Activated CD4-positive, CD25-positive, alpha-beta regulatory T cell treated with anti-CD3 and anti-CD28 coated beads, Interleukin-2, amount 50 U/mL, for 24 hours (primary cell): Measurements from ENCODE around the gene CHSY1.
A peak's percentile ranks its signal among the peaks of the same experiment; 100 is the strongest.
"Not testable (repeated sequence)": the region's sequence is repeated elsewhere in the genome, so short reads cannot be mapped to it uniquely, and the experiment has no call there.

Source experiments
- ATAC-seq, 2 donors: fragments of 150-1000 bp; cut with Tn5 transposase; one replicate each; pipeline ENCODE4 v1.10.0; 2021; ENCODE audit warnings: mild to moderate bottlenecking in 1 of 2, moderate library complexity in 1 of 2

Gene CHSY1

DNA sequence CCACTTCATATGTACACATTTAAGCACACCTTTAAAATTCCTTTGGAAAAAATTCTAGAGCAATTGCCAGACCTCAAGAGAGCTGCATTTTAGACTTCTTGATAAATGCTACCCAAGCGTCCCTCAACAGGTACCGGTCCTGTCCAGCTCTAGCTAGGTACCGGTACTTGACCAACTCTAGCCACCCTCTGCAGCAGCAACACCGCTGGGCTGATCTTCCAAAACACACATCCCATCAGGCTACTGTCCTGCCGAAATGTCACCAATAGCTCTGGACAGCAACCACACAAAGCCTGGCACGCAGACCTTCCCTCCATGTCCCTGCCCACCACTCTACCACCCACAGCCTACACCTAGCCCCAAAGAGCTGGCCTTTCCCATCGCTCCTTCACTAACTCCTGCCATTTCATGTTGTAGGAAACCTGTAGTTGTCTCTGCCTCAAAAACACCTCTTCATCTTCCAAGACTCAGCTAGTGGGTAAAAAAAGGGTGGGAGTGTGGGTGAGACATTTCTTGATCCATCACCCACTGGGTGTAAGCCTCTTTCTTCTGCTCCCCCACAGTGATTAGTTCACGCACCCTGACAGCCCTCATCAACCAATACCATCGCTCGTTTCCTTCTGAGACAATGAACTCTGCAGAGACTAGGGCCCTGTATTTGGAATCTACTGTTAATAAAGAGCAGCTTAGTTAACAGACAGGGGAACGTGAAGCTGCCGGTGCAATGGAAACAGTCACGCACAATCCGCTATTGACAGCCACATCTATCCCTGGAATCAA, 6.8 kb downstream of the CHSY1 start:
- no peak for ATAC-seq

DNA sequence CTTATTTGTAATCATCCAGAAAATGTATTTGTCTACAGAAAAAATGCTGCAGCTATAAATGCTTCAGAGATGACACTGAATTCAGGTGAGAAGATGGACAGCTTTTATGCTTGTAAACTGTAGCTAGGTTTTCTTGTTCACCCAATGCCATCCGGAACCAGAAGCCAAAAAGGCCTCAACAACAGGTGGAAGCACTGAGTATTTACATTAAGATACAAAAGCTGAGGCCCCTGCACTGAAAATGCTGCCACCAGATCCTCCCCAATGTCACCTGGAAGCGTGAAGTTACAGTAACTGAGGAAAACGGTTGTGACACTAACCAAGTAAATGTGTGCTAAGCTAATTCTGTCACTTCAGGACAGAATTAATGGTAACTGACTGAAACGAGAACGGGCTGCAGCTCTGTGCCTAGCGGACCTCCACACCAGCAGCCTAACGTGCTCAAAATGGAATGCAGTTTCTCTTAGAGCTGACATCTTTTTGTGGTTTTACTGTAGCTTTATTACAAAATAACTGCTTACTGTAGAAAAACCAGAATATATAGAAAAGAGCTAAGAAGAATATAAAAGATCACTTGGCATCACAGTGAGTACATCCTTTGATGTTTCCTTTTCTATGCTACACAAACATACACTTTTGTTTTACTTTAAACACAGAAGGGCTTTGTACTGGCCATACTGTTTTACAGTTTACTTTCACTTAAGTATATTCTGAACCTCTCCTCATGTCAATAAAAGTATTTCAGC, 7.6 kb downstream of the CHSY1 start:
- no peak for ATAC-seq

DNA sequence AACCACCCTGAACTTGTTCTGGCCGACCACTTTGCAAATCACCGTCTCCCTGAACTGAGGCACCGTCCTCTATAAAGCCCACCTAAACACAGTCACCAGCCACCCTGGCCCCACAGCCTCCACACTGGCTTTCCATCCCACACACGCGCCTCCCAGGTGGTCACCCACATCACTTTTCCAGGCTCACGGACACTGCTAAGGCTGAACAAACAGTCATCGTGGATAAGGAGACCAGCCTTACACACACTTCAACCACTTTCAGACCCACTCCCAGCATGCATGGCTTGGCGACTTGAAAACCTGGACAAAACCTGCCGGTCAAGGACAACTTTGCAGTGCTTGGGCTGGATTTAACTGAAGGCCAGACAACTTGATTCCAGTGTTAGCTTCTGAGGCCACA, 8.4 kb downstream of the CHSY1 start:
- no peak for ATAC-seq

DNA sequence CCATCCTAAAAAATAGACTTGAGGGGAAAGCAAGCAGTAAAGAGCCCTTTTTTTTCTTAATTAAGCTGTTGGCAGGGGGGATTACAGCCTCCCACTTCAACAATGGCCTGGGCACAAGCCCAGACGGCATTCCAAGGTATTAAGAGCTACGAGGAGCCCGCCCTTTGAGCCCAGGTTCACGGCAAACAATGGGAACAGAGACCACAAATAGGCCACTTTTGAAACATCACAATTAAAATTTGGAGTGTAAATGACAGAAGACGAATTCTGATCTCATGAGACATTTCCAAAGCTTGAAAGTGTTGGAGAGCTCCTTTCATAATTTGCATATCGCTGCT, 8.9 kb downstream of the CHSY1 start:
- no peak for ATAC-seq

DNA sequence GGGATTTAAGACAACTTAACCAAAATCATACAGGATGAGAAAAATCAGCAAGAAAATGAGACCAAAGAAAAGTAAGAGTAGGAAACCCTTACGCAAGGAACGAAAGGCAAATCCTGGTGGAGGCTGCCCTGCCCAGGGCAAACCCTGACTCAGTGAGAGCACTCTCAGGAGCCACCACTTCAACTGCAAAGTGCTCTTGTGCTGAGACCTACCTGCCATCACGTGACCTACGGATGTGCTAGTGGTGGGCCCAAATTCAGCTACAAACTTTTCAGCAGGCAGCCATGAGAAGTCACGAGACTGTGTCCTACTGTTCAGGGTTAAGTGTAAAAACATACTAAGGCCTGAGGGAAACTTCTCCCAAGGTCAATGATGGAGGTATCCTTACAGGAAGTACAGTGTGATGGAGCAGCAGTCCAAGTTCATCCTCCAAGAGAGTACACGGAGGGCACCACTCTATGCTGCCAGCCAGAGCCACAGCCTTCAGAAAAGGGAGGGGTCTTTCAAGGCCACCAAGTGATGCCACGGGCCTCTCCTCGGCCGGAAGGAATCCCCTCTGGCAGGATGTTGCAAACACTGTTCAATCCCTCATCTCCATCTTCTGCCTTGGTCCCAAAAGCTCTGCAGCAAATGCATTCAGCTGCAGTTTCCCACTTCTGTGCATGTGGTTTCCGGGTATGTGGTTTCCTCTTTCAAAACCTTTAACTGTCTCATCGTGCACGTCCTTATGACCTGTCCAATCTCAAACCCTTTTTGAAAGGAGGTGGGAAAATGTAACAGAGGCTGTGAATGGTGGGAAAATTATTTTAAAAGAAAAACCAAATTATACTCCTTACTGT, 9.5 kb downstream of the CHSY1 start:
- ATAC-seq: peak; percentile 62 to 65

DNA sequence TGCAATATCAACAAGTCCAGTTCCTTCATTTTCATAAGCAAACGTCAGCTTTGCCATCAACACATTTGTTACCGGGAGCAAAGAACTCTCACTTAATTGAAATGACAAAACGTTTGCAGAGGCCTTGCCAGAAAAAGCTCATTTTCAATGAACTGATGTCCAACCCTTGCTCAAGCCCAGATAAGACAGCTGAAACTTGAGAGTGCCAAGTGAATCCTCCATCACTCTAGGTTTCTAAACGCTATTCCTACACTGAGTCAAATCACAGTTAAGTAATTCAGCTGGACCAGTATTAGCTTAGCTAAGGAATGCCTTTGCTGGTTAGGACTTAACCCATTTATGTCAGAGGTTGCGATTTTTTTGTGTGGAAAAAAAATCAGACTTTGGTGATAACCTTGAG, 11.5 kb downstream of the CHSY1 start:
- no peak for ATAC-seq

DNA sequence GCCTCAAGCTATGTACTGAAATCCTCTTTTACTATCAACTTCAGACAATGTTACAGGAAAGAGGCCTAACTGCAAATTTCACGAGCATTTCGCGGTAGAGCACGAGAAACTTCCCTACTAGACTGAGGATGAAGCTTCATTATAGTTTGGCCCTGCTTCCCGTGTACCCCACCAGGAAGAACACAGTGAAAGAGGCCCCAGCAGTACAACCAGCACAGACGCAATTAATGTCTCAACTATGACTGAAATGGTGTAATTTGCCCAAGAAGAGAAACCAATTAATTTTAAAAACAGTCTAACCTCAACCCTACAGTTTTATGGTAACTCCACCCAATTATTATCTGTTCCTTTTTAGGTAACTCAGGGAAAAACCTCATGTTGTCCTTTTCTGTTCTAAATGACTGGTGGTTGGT, 12.1 kb downstream of the CHSY1 start:
- peak; percentile 55 to 62 for ATAC-seq

DNA sequence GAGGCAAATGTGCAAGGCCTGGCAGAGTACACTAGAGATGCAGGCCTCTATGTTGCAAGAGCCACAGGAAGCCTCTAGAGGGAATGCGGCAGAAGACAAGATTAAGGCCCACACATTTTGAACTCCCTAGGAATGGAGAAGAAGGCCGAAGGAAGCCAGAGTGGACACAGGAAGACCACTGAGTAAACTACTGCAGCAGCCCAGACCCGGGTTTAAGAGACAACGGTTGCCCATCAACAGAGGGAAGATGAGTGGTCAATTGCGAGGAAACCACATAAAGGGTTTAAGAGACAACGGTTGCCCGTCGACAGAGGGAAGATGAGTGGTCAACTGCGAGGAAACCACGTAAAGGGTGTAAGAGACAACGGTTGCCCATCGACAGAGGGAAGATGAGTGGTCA, 14.6 kb downstream of the CHSY1 start:
- no peak for ATAC-seq

DNA sequence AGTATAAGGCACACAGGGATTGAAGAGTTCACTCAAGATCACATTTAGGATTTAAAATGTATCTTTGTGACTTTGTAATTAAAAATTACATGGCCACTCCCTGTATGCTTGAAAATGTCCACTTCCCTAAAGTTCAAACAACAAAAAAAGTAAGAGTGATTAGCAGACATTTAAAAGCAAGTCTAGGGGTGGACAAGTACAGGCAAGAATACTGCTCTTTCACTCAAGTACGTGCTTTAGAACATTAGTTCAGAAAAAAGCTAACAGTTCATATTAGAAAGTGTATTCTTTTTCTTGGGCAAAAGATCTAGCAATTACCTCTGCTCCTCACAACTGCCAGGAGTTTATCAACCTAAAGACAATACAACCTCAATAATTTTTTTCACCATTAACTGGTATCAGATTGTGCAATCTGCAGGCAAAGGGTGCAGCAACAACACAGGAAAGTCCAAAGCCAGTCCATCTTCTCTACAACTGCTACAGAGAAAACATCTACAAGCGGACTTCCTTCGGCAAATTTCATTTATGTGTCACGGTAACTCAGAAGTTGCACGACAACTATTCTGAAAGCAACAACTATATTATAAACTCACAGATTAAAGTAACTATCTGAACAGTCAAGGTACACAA, 18.1 kb downstream of the CHSY1 start:
- no peak for ATAC-seq

DNA sequence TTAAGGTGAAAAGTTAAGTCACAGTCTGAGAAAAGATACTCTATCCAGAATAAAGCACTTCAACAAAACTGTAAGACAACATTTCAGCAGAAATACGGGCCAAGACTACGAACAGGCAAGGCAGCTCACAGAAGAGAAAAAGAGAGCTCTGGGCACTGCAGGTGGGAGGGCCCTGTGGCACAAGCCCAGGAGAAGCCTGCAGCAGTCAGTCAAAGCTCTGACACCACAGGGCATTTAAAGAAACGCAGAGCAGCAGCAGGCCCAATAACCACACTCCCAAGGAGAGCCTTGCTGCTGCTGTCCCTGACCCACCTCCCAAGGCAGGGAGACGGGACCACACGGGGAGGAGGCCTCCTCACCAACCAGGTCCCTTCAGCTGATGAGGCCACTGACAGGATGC, 19.2 kb downstream of the CHSY1 start:
- ATAC-seq: no peak

DNA sequence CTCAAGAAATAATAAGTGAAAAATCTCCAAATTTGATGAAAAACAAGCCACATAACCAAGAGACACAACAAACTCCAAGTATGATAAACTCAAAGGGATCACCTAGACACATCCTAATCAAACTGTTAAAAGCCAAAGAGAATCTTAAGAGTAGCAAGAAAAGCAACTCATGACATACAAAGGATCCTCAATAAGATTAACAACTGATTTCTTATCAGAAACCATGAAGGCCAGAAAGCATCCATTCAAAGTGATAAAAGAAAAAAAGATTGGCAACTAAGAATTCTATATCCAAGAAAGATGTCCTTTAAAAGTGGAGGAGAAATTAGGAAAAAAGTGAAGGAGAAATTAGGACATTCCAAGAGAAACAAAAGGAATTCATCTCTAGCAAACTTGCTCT, 23.5 kb downstream of the CHSY1 start:
- ATAC-seq: no peak

DNA sequence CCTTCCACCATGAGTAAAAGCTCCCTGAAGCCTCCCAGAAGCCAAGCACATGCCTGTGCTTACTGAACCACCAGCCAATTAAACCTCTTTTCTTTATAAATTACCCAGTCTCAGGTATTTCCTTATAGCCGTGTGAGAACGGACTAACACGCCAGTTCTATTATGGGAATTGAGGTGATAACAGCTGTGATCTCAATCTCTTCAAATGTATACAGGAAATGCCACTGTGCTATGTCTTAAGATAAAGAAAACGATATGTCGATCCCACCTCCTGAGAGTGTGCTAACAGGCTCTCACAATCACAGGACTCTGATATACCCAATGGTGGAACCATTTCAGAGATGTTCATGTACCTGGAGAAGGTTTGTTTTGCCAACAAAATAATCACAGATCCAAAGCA, 26.2 kb downstream of the CHSY1 start:
- ATAC-seq: no peak

DNA sequence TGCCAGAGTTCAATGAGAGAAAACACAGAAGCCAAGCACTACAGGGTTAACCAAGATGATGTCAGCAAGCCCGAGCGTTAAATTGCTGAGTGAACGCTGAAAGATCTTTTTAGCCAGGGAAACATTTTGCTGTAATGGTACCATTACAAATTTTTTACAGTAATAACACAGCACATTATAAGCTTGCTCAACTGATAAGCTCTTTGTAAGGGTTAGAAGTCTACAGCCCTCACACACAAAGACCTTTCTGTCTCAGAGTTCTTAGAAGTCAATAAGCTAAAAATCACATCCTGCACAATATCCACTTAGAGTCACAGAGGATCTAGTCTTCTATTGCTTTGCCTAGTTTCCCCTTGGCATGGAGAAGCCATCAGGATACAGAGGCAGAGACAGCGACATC, 29.9 kb downstream of the CHSY1 start:
- no peak for ATAC-seq

DNA sequence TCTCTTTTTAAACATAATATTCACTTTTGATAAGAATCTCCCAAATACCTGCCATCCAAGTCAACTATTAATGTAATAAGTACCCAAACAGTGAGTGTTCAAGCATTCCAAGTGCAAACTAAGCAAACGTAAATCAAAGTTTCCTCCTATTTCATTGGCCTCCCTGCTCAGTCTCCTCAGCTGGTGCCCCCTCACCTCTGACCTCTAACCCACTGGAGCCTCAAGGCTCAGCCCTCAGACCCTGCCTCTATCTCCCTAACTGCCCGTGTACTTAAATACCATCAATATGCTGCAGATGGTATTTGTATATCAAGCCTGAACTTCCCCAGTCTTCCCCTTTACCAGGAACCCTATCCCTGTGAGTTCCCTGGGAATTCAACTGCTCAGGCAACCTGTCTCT, 31.8 kb downstream of the CHSY1 start:
- ATAC-seq: no peak

DNA sequence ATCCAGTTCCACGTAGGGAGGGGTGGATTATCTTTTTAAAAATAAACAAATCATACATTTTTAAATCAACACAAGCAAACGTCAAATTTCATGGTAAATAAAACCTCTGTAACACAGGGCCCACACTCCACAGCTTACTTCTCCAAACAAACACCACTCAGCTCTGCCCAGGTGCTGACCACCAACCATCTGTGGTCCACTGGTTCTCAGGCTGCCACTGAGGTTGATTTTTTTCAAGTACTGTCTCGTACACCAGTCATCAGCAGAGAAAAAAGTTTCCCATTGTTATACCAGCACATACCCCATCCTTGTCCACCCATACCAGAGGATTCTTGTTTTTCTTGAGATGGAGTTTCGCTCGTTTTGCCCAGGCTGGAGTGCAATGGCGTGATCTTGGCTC, 32.4 kb downstream of the CHSY1 start:
- no peak for ATAC-seq

DNA sequence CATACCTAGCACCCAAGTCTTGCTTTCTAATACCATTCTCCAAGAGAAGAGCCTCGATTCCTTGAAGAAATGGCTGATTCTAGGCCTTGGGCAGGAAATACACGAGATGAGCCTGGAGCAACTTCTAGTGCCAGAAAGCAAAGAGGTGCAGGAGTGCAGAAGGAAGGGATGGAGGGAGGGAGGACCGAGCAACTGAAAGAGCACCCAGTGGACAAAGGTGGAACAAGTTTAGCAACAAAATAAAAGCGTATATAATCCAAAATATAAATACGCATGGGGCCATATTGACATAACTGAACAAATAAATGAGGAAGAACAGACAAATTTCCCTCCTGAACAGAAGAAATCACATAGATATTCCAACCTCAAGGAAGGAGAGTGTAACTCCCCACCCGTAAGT, 34.4 kb downstream of the CHSY1 start:
- no peak for ATAC-seq

DNA sequence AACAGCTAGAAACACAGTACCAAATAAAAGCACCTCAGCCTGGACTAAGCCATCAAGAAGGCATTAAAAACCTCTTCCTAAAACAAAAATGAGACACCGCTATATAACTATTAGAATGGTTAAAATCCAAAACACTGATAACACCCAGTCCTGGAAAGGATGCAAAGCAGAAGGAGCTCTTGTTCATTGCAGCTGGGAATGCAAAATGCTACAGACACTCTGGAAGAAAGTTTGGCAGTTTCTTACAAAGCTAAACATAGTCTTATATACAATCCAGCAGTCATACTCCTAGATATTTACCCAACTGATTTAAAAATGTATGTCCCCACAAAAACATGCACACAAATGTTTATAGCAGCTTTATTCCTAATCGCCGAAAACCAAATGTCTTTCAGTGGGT, 35.7 kb downstream of the CHSY1 start:
- no peak for ATAC-seq

DNA sequence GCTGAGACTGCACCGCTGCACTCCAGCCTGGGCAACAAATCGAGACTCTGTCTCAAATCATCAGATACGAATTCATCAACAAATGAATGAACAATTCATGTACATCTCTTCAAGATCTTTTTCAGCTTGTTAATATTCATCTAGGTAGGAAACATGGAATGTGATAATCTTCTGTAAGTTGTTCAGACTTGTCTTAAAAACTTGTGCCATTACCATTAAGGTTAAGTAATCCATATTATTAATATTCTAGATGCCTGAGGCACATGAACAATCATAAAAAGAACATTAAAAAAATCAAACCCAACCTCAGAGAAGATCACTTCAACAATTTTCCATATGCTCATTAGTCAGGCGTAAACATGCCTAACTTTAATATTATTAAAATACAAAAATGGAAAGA, 36.2 kb downstream of the CHSY1 start:
- no peak for ATAC-seq

DNA sequence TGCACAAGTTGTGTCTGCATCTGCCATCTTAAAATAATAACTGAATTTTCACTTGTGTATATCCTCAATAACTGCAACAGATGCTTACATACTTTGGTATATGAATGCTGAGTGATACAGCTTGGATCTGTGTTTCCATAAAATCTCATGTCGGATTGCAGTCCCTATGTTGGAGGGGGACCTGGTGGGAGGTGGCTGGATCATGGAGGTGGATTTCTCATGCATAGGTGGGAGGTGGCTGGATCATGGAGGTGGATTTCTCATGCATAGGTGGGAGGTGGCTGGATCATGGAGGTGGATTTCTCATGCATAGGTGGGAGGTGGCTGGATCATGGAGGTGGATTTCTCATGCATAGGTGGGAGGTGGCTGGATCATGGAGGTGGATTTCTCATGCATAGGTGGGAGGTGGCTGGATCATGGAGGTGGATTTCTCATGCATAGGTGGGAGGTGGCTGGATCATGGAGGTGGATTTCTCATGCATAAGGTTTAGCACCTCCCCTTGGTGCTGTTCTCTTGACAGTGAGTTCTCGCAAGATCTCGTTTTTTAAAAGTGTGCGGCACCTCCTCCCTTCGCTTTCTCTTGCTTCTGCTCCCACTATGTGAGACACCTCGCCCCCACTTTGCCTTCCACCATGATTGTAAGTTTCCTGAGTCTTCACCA, 37.3 kb downstream of the CHSY1 start:
- not testable (repeated sequence) for ATAC-seq

DNA sequence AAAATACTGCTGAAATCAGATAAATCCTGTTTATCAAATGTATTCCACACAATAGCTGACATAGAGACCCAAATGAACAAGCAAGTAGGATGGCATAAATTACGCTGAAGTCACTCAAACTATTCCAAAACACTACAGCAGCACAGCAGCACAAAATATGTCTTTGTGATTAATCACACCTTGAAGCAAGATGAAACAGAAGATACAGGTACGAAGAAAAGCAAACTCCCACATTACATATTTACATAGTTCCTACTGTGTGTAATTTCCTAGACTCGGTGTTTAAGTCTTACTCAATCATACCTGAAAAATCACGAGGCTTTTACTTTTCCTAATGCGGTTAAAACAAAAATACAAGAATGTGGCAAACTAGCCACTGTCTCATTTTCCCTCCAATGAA, 38.3 kb downstream of the CHSY1 start:
- peak in 1 of 2 donors; percentile 39 for ATAC-seq

DNA sequence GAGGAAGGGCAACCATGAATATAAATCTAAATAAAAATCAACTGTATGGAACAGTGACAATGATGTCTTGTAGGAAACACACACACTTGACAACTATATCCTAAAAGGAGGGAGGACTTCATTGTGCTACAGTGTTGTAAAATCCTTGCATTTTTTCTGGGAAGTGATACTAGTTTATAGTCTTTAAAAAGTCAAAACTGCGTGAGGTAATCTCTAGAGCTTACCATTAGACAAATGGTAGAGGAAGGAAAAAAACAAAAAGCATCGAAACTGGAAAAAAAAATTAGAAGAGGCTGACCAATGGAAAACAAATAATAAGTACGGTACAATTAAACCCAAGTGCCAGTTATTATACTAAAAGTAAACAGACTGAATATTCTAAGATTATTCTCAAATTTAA, 38.7 kb downstream of the CHSY1 start:
- ATAC-seq: no peak

DNA sequence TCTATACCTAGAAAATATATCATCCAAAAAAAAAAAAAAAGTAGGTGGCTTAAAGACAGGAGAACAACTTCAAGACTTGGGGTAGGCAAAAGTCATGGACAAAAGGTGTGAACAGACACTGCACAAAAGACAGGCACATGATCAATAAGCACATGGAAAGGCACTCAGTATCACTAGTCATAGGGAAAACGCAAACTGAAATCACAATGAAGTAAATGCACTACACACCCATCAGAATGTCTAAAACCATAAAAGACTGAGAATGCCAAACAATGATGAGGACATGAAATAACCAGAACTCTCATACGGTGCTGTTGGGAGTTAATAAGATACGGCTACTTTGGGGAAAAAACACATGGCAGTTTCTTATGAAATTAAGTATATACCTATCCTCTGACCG, 40.0 kb downstream of the CHSY1 start:
- ATAC-seq: peak in 1 of 2 donors; percentile 18

DNA sequence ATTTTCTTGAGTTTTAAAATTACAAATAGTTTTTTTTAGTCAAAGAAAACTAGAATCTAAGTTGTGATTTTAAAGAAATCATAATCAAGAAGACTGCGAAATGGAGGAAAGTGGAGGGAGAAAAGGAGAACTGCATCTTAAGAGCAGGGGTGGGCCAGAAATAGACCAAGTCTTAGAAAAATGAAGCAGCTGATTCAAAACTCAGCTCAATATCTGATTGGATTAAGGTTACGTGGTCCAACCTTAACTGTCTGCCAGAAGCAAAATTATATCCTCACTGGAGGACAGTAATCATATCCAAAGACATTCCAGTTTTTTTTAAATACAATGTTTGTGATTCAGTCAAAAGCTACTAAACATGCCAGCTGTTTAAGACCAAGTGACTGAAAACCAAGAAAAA, 41.4 kb downstream of the CHSY1 start:
- ATAC-seq: no peak
